Measurements from ENCODE around the gene PHACTR1. TPM values are rescaled to one million over a fixed set of nuclear protein-coding genes. Genes with fewer than 3 reads are reported as not detected.

PHACTR1 gene
- total RNA-seq, 2 experiments from 2014 or later, result 0.11 TPM; not detected in 1

DNA sequence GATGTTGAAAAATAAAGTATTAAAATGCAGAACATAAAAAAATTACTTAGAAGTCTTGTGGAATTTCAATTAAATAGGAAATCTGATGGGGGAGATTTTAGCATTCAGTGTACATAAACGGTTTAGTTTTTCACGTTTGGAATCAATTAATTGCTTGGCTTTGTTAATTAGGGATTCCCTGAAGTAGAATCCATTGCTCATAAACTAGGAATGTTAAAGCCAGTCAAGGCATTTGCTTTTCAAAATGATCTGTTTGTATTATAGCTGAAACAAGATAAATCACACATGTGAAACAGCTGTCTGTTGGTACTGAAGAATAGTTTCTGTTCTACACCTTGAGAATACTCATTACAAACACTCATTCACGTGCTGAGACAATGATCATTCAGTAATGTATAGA, 313.8 kb downstream of the PHACTR1 start:
- H3K9me3 Mint-ChIP-seq, result no peaks in the 10 kb centered on the region
- H3K4me1 Mint-ChIP-seq (ENCODE audit: low read depth), result no peaks in the 10 kb centered on the region
- ATAC-seq (no peak), DNase-seq (no peak)
- H3K36me3 Mint-ChIP-seq (ENCODE audit: low read depth), result no peaks in the 10 kb centered on the region
- intact Hi-C loops (cut with micrococcal nuclease), result no loop called here
- H3K4me3 Mint-ChIP-seq, result no peak overlapping the region
- ChIA-PET CTCF (no interaction called here), POLR2A (no interaction called here)
- TF ChIP-seq, protein P1, sequence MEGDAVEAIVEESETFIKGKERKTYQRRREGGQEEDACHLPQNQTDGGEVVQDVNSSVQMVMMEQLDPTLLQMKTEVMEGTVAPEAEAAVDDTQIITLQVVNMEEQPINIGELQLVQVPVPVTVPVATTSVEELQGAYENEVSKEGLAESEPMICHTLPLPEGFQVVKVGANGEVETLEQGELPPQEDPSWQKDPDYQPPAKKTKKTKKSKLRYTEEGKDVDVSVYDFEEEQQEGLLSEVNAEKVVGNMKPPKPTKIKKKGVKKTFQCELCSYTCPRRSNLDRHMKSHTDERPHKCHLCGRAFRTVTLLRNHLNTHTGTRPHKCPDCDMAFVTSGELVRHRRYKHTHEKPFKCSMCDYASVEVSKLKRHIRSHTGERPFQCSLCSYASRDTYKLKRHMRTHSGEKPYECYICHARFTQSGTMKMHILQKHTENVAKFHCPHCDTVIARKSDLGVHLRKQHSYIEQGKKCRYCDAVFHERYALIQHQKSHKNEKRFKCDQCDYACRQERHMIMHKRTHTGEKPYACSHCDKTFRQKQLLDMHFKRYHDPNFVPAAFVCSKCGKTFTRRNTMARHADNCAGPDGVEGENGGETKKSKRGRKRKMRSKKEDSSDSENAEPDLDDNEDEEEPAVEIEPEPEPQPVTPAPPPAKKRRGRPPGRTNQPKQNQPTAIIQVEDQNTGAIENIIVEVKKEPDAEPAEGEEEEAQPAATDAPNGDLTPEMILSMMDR (IDR thresholded peaks at IDR 0.05), result no peak
- no peak overlapping the region for H3K27ac Mint-ChIP-seq
- H3K27me3 Mint-ChIP-seq, result peaks cover 4% of the 10 kb centered on the region

GRCh38 chr6:13032566-13032965, 316.0 kb downstream of the PHACTR1 start:
- Mint-ChIP-seq H3K4me1 (ENCODE audit: low read depth) (no peaks in the 10 kb centered on the region), H3K9me3 (no peaks in the 10 kb centered on the region), H3K36me3 (ENCODE audit: low read depth) (no peaks in the 10 kb centered on the region), H3K27ac (no peak overlapping the region), H3K4me3 (no peak overlapping the region), H3K27me3 (peaks cover 11% of the 10 kb centered on the region)
- CTCF ChIA-PET, result no interaction called here
- DNase-seq (no peak), ATAC-seq (no peak)
- TF ChIP-seq, protein P1 (IDR thresholded peaks at IDR 0.05), result no peak
- POLR2A ChIA-PET, result no interaction called here
- intact Hi-C loops (cut with micrococcal nuclease), result no loop called here

DNA sequence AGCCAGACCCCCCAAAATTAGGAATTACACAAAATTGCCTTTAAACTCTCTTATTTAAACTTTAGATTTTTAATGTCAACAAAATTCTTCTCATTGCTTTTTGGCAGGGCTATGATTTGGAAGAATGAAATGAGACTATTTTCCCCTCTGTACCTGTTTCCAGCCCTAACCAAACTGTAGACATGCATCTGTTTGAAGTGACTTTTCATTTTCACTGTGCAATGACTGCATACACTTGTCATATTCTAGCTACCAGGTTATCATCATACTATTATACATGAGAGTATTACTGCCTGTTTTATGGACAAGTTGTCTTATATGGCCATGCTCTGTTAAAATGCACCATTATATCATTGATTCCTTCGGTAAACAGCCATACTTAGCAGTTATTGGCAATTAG, 316.6 kb downstream of the PHACTR1 start:
- H3K9me3 Mint-ChIP-seq, result no peaks in the 10 kb centered on the region
- no peak overlapping the region for H3K27ac Mint-ChIP-seq
- H3K27me3 Mint-ChIP-seq, result peaks cover 14% of the 10 kb centered on the region
- no peak for ATAC-seq
- no peak overlapping the region for H3K4me3 Mint-ChIP-seq
- no peaks in the 10 kb centered on the region for H3K36me3 Mint-ChIP-seq (ENCODE audit: low read depth)
- POLR2A ChIA-PET, result no interaction called here
- no peak for DNase-seq
- TF ChIP-seq, protein P1 (IDR thresholded peaks at IDR 0.05), result no peak
- no peaks in the 10 kb centered on the region for H3K4me1 Mint-ChIP-seq (ENCODE audit: low read depth)
- intact Hi-C loops (cut with micrococcal nuclease), result no loop called here
- CTCF ChIA-PET, result no interaction called here

- intact Hi-C loops (cut with micrococcal nuclease), result no loop called here
- Mint-ChIP-seq H3K4me3 (no peak overlapping the region), H3K9me3 (no peaks in the 10 kb centered on the region), H3K4me1 (ENCODE audit: low read depth) (no peaks in the 10 kb centered on the region), H3K27me3 (peaks cover 14% of the 10 kb centered on the region), H3K36me3 (ENCODE audit: low read depth) (no peaks in the 10 kb centered on the region), H3K27ac (no peak overlapping the region)
- TF ChIP-seq, protein P1 (IDR thresholded peaks at IDR 0.05), result no peak
- CTCF ChIA-PET, result no interaction called here
- ATAC-seq, result no peak
- POLR2A ChIA-PET, result no interaction called here
- DNase-seq, result no peak
These were observed 317.7 kb downstream of the PHACTR1 start for GRCh38 chr6:13034316-13034715.

DNA sequence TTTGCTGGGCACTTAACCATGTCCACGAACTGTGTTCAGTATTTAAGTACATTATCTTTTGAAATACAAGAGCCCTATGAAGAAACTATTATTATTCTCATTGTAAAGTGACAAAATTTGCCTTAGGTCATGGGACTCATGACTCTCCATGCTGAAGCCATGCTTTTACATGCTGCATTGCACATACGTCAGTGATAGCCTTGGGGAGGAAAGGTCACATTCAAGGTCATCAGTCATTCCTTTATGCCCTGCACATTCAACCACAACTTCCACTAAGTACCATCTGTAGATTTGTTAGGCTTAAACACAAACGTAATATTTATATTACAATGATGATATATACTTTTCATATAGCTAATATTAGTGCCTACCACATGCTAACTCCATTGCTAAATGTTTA, 319.0 kb downstream of the PHACTR1 start:
- no peak for ATAC-seq
- Mint-ChIP-seq H3K36me3 (ENCODE audit: low read depth) (no peaks in the 10 kb centered on the region), H3K27ac (no peak overlapping the region), H3K4me3 (no peak overlapping the region), H3K27me3 (peaks cover 17% of the 10 kb centered on the region), H3K9me3 (no peaks in the 10 kb centered on the region), H3K4me1 (ENCODE audit: low read depth) (no peaks in the 10 kb centered on the region)
- intact Hi-C loops (cut with micrococcal nuclease), result no loop called here
- TF ChIP-seq, protein P1 (IDR thresholded peaks at IDR 0.05), result no peak
- DNase-seq, result no peak
- CTCF ChIA-PET, result no interaction called here
- POLR2A ChIA-PET, result no interaction called here
